ENCODE measurements around the gene RGS7.

GRCh38 chr1:241332037-241332409, 25.0 kb downstream of the RGS7 start:
- TF ChIP-seq CTCF (IDR thresholded peaks at IDR 0.05) (no peak), REST (IDR thresholded peaks at IDR 0.05; ENCODE audit: insufficient read depth in 1 of 2, low read depth in 2 of 2, low read length in 1 of 2) (no peak), POLR2AphosphoS5 (IDR thresholded peaks at IDR 0.05; ENCODE audit: low read depth, low read length) (no peak), SIN3A (IDR thresholded peaks at IDR 0.05; ENCODE audit: borderline replicate concordance, insufficient read depth, low read depth, low read length) (no peak), TCF7L2 (IDR thresholded peaks at IDR 0.05; ENCODE audit: low read depth, low read length) (no peak)
